ENCODE data around the gene FOSL2.

DNA sequence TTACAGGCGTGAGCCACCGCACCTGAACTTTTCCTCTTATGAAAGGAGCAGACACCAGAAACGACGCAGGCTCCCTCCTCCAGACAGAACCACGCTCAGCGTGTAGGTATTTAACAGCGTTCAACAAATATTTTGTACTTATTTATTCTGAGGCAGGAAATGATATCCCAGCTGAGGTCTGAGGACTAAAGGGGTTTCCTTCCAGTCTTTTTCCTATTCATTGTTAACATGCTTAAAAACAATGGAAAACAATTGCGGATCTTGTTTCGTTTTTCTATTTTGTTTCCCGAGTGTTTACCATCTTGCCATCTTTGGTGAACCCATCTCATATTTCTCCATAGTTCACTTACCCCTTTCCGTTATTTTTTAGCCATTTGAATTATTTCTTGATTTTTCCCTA, 43.7 kb upstream of the FOSL2 start:
- TF ChIP-seq NR3C1 (CRISPR knock-in tag; conservative IDR thresholded peaks at IDR 0.05; ENCODE audit: low read depth) (no peak), CREB1 (CRISPR knock-in tag; IDR thresholded peaks at IDR 0.05) (no peak), JAZF1 (CRISPR knock-in tag; IDR thresholded peaks at IDR 0.05) (no peak), FOXJ3 (CRISPR knock-in tag; IDR thresholded peaks at IDR 0.05; ENCODE audit: borderline replicate concordance) (no peak), TP53 (CRISPR knock-in tag; IDR thresholded peaks at IDR 0.05) (no peak), NFATC4 (CRISPR knock-in tag; IDR thresholded peaks at IDR 0.05) (no peak), ELF4 (CRISPR knock-in tag; IDR thresholded peaks at IDR 0.05; ENCODE audit: low read depth) (no peak), FOXP1 (CRISPR knock-in tag; IDR thresholded peaks at IDR 0.05; ENCODE audit: borderline replicate concordance) (no peak), STAT6 (CRISPR knock-in tag; conservative IDR thresholded peaks at IDR 0.05; ENCODE audit: low read depth) (no peak)
- TF ChIP-seq, protein P1, sequence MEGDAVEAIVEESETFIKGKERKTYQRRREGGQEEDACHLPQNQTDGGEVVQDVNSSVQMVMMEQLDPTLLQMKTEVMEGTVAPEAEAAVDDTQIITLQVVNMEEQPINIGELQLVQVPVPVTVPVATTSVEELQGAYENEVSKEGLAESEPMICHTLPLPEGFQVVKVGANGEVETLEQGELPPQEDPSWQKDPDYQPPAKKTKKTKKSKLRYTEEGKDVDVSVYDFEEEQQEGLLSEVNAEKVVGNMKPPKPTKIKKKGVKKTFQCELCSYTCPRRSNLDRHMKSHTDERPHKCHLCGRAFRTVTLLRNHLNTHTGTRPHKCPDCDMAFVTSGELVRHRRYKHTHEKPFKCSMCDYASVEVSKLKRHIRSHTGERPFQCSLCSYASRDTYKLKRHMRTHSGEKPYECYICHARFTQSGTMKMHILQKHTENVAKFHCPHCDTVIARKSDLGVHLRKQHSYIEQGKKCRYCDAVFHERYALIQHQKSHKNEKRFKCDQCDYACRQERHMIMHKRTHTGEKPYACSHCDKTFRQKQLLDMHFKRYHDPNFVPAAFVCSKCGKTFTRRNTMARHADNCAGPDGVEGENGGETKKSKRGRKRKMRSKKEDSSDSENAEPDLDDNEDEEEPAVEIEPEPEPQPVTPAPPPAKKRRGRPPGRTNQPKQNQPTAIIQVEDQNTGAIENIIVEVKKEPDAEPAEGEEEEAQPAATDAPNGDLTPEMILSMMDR (IDR thresholded peaks at IDR 0.05): no peak
- TF ChIP-seq, protein P2, sequence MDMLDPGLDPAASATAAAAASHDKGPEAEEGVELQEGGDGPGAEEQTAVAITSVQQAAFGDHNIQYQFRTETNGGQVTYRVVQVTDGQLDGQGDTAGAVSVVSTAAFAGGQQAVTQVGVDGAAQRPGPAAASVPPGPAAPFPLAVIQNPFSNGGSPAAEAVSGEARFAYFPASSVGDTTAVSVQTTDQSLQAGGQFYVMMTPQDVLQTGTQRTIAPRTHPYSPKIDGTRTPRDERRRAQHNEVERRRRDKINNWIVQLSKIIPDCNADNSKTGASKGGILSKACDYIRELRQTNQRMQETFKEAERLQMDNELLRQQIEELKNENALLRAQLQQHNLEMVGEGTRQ (CRISPR knock-in tag; IDR thresholded peaks at IDR 0.05): no peak
